Iris pigment epithelial cell (primary cell): ENCODE measurements around the gene RHBDD3.
A peak's percentile ranks its signal among the peaks of the same experiment; 100 is the strongest.

ENCODE experiments used
- DNase-seq: peaks from one replicate; pipeline ENCODE4 v3.0.0-alpha.2; 2011; ENCODE audit warnings: low read depth

Gene RHBDD3

DNA sequence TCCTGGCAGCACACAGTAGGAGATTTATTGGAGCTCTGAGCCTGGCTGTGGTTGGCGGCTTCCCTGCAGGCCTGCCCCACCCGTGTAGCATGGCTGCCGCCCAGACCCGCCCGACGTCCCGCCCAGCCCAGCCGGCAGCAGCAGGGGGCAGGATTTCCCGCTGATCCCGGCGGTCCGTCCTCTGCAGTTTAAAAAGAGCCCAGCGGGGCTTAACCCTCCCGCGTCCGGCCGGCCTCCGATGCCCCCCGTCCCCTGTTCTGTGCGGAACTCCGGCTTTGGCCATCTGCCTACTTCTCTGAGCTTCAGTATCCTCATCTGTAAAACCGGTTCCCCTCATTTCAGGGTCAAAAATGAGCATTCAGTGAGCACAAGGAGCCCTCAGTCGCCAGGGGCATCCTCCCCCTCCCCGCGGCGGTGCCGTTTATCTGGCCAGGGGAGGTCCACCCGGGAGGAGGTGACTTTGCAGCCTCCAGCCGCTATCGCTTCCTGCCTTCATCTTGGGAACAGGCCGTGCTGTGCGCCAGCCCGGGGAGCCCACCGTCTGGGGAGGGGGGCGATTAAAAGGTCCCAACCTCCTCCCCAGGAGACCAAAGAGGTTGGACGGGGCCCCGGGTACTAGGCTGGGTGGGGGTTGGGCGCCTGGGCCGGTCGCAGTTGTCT lies 38.5 kb upstream of the RHBDD3 start, which contains the start of gene GAS2L1:
GAS2L1 (plus strand) TSS at position 476 of the 660 bp plus-strand sequence. CDS start 1,456 bp downstream, outside the sequence.
- peak; percentile 86 for DNase-seq

DNA sequence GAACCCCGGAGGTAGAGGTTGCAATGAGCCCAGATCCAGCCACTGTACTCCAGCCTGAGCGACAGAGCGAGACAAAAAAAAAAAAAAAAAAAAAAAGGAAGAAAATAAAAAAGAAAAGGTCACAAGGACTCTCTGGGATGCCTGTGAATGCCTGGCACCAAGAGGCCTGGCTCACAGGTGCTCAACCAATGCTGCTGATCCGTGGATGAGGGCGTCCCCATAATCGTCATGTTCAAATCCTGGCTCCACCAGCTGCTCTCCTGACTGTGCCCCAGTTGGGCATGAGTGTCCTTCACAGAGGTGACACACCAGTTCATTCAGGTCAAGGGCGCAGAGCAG lies 38.0 kb upstream of the RHBDD3 start:
- no peak for DNase-seq

DNA sequence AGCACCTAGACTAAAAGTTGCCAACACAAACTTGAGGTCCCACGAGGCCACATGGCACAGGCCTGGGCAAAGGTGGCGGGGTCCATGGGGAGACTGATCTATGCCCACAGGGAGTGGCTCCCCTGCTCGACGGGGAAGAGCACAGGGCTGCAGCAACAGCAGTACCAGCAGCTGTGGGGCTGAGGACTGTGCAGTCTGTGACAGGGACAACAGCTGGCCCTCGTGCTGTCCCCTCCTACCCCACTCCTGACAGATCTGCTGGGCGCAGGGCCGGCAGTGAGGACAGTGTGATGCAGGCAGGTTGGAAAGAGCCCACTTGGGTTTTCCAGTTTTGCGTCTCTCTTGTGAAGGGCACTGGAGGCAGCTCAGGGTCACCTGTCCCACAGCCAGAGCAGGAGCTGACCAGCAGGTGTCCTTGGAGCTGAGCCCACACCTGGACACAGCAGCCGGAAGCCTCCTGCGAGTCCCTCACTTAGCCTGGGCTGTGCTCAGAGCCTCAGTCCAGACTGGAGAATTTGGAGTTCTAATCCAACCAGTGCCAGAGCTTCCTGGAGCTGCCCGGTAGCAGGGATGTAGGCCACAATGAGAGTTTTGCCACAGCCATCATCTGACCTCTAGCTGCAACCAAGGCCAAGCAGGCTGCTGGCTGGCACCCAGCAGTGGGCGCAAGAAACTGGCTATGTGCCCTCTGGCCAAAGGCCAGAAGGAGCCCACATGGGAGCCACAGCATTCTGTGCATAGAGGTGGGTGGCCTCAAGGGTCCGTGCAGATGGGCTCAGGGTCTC lies 35.1 kb upstream of the RHBDD3 start:
- DNase-seq: no peak

DNA sequence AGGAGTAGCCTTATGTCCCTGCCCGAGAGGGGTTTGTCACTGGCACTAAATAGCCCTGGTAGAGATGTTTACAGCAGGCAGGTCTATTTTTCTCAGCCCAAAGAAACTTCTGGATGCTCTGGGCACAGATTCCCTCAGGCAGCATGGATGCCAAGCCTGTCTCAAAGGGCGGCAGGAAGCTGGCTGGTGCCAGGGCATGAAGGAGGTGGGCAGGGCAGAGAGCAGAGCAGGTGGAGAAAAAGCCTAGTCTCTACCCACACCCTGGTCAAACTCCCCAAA lies 34.6 kb upstream of the RHBDD3 start:
- DNase-seq: no peak

DNA sequence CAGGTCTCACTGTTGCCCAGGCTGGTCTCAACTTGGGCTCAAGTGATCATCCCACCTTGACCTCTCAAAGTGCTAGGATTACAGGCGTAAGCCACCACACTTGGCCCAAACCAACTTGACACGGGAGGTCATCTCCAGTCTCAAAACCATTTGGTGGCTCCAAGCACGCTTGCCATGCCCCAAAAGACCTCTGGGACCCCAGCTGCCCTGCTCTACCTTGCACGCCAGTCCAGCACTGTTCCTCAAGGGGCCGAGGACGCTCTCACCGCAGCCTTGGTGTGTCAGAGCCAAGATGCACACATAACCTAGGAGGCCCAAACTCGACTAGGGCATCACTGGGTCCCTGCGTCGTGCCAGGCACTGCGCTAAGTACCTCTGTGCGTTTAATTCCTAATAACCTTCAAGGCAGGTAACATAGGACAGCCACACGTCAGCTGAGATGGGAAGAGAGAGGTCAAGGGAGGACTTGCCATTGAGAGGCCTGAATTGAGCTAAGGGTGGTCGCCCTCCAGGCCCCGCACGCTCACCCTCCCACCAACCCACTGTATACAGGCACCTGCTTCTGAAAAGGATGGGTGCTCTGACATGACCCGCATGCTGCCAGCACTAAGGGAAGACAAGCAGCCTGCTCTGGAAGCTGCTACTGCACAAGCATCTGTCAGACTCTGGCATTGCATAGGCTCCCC lies 34.1 kb upstream of the RHBDD3 start:
- DNase-seq: no peak

DNA sequence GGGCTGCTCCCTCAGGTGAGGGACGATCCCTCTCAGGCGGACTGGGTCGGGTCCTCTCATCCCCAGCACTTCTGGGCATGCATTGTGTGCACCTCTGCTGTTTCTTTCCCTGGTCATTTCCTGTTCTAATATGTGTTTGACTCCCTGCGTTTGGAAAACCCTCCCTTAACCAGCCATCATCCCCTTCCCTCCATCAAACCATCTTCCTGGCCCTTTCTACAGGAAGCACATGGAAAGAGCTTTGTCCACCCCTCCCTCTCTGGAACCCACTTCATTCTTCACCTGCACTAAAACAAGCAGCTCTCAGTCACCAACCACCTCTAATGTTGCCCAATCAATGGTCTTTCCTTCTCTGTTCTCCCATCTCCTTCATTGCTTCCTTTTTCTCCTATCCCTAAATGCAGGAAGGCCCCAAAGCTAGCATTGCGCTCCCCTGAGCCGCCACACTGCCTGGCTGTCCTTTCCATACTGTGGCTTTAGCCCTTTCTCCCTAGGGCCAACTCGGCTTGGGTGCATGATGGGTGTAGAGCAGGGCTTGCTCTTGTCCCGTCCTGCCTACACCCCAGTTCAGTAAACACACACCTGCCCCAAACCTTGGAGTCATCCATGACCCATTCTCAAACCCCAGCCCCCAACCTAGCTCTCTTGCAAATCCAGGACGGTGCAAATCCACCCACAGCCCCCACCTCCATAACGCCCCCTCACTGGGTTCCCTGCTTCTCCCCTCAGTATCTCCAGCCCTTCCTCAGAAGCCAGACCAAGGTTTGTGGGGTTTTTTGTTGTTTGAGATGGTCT lies 33.2 kb upstream of the RHBDD3 start:
- DNase-seq: no peak

DNA sequence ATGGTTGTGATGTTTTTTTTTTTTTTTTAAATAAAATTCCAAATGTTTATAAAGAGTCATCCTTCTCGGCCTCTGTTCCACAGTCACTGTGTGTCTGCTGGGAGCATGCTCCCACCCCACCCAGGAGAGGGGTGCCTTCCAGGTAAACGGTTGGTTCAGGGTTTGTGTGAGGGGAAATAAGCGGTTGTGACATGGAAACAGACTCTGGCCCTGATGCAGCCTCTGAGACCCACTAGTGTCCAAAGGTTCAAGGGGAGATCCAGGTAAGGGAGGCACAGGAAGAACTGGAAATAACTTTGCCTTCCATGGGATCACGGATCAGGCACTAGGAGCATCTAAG lies 32.7 kb upstream of the RHBDD3 start:
- DNase-seq: no peak

DNA sequence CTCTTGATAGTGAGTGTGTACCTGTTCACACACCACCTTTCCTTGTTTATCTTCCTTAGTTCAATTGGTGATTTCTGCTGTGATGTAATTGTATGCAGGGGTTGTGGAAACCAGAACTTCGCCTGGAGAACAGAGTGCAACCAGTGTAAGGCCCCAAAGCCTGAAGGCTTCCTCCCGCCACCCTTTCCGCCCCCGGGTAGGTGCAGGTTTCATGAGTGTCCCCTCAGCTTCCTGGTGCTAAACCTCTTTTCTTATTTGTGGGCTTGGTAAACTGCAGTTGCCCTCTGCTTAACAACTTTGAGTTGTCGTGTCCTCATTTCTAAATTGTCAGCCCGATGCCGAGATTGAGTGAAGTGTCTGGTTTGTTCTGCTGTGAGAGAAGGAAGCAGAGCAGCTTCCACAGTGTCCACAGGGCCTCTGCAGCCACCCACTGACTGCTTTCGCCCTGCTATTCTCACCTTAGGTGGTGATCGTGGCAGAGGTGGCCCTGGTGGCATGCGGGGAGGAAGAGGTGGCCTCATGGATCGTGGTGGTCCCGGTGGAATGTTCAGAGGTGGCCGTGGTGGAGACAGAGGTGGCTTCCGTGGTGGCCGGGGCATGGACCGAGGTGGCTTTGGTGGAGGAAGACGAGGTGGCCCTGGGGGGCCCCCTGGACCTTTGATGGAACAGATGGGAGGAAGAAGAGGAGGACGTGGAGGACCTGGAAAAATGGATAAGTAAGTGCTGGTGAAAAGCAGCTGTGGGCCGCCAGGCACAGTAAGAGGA lies 31.5 kb upstream of the RHBDD3 start:
- DNase-seq: no peak

DNA sequence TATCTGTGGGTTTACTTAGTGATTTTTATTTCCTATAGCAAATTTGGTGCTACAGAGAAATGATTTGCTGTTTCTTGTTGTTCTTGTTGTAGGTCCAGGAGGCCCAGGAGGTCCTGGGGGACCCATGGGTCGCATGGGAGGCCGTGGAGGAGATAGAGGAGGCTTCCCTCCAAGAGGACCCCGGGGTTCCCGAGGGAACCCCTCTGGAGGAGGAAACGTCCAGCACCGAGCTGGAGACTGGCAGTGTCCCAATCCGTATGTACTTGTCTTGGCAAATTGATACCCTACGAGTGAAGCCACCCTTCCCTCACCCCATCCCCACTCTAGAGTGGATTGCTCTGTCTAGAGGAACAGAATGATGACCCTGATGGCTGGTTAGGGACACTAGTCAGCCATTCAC lies 30.9 kb upstream of the RHBDD3 start:
- DNase-seq: no peak

DNA sequence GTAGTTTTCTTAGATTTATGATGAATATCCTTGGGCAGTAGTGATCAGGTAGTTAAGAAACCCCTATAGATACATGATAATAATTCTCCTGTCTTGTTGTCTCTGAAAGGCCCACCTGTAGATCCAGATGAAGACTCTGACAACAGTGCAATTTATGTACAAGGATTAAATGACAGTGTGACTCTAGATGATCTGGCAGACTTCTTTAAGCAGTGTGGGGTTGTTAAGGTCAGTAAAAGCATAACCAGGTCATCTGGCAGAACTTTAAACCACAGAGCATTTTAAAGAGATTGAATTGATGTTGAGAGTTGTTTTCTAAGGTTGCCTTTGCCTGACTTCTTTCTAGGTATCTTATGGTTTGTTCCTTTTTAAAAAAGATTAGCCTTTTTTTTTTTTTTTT lies 24.6 kb upstream of the RHBDD3 start:
- no peak for DNase-seq

DNA sequence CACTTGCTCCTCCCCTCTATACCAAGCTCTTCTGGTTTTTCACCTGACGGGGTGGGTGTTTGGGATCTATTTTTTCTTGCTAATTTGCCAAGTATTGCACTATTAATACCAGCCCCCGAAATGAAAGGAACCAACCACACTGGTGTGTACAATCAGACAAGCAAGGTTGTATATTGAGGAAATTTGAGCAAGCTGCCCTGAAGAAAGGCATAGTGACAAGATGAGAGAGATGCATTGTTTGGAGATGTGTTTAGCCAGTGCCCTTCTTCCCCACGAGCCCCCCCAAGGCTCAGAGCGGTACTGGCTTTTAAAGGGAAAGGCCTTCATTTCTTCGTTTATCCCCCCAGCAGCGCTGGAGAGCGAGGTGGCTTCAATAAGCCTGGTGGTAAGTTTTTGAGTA lies 23.4 kb upstream of the RHBDD3 start:
- no peak for DNase-seq

DNA sequence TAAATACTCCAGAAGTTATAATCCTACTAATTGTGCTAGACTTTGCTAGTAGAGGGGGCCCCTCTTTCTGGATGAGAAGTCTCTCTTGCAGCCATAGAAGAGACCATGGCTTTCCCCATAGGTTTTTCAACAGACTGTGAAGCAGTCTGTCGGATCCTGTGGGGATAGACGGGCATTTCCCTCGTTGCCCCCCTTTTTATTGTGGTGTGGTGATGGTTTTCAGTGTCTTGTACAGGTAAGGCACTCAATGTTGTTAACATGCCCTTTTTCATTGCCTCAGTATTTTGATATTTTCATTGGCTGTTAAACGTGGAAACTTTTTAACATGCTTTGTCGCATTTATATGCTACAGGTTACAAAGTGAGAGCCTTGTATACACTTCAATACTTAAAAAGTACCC lies 22.3 kb upstream of the RHBDD3 start:
- DNase-seq: no peak

DNA sequence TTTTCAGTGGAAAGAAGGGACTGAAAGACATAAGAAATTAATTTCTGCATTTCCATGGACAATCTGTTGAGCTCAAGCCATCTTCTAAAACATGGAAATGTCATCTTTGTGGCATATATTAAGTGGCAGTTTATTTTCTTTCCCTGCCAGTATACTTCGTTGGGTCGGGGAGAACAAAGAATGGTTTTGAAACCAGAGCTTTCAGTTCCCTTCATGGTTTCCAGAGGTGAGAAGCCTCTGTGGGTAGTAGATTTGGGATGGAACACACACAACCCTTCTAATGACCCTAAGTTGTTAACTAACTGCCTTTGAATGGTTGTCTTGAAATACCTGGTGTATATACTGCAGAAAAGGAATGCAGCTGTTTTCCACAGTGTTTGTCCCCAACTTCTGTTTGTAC lies 21.1 kb upstream of the RHBDD3 start:
- no peak for DNase-seq

DNA sequence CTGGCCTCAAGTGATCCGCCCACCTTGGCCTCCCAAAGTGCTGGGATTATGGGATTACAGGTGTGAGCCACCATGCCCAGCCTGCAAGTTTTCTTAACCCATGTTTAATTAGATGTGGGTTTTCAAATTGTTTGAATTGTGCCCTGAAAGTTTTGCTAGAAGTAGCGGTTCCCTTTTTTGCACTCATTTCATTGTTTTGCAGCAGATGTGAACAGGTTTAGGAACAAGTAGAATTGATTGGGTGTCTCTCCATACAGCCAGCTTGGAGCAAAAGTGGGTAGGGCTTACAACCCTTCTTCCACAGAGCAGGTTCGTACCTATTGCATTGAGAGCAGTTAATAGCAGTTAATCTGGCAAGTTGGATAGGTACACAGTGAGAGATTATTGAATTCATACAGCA lies 16.4 kb upstream of the RHBDD3 start:
- DNase-seq: no peak

DNA sequence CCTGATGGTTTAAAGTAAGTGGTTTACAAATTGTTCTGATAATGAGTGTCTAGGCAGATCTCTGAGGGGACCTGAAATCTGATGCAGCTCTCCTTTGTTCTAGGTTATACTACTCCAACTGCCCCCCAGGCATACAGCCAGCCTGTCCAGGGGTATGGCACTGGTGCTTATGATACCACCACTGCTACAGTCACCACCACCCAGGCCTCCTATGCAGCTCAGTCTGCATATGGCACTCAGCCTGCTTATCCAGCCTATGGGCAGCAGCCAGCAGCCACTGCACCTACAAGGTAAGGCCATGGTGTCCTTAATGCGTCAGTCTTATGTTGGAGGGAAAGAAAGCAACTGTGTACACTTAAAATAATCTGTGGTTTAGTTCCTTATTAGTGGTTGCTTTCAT lies 10.1 kb upstream of the RHBDD3 start:
- DNase-seq: no peak

DNA sequence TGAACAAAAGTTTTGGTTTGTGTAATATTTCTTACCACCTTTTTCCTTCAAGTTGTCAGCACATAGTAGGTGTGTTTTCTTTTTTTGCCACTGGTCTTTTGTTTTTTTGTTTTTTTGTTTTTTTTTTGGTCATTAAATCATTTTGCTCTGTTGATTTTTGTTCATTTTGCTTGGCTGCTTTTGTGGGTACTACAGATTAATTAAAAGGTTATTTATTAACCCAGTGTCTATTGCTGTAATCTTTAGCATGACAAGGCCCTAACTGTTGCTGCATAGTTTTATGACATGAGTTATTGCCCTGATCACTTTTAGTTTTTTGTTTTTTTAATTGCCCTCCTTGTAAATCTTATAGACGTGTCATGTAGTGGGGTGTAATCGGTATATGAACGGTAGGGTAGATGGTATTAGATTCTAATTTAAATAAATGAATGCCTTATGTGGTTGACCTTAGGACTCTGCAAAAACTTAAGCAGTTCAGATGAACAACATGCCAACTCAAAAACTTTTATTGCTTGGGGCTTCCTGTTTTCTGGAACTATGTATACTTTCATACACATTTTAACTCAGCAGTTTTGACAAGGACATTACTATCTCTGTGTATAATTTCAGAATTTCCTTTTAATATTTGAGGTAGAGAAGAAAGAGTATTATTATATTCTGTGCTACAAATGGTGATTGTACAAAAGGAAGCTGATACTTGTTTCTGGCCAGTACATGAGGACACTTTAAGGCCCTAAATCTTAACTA lies 8.2 kb upstream of the RHBDD3 start:
- no peak for DNase-seq

DNA sequence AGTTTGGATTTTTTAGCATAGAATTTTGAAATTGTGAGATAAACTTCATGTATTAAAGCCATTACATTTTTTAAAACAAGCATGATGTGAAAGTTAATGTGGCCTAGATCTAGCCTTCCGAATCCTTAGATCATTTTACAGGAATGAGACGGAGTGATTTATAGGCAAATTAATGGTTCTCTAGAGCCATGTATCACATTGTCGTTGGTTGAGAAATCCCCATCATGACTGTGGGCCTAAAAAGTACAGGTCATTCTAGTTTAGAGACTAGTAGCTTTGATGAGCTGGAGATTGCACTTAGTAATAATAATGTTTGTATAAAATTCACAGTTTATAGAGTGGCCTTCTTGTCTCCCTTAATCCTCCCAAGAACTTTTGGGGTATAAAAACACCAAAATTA lies 7.4 kb upstream of the RHBDD3 start:
- no peak for DNase-seq

DNA sequence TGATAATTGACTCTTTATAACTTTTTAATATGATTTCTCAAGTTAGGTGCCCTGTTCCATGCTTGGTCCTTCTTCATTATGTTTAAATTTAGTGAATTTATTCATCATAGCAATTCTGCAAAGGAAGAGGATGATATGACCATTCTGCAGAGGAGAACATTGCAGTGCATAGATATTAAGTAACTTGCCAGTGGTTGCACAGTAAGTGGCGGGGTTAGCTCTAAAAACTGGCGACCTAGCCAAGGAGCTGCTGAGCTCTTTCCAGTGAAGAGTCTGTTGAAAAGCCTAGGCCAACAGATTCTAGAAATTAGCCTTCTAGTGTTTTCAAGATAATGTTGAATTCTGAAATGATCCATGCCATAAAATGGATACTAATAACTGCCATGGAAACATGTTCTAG lies 4.8 kb upstream of the RHBDD3 start:
- no peak for DNase-seq

DNA sequence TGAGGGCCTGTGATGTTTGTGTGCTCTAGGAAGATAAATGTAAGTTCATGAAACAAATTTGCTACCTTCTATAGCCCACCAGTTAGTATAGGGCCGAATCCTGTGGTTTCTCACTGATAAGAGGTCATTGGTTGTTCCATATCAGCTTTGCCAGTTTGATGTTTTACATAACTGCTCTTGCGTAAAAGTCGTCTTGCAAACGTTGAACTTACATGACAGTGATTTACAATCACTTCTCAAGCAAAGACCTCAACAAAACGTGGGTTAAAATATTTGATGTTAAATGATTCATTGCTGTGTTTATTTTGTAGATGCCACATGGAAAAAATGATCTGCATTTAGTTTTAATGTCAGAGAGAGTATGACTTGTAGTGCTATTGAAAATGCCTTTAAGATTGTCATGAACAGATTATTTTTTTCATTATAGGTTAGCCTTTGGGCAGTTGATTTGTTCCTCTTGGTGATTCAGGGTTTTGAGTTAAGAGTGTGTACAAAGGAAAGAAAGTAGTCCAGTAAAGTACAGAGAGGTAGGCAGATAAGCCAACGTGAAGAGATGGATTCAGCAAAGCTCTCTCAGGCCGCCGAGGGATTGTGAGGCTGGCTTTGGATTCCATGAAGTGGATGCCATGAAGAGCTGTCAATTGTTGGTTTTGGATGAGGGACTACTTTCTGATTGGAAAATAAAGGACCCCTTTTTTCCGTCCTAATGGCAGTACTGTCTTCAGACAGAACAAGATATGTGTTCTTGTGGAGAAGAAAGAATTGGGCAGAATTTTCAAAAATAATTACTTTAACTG lies 2.9 kb upstream of the RHBDD3 start:
- DNase-seq: peak; percentile 74

DNA sequence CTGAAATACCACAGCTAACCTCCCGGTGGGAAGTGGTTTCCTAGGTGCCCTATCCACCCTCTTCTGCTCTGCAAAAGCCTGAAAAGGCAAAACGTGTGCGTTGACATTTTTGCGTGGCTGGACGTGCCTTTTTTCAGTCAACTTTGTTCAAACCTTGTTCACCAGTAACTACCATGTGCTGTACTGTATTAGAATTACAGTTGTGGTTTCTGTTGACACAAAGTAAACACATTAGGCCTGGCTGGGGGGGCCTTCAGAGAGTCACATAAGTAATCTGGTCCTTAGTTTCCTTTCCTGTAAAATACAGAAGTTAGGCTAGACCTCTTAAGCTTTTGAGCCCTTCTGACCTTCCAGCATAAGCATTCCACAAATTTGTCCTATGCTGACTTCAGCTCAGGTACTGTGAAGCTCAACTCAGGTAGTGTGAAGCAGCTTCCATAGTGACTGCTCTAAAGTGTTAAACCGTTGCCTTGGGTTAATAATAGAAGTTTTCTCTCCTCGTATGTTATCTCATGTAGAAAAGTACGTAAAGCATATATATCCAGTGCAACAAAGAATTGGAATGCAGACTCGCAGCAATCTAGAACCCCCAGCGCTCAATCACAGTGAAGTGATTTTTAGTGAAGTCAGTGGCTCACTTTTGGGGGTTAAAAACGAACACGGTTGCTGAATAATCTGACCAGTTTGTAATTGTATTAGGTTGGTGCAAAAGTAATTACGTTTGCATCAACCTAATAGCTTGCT lies 2.1 kb upstream of the RHBDD3 start:
- DNase-seq: peak; percentile 40
